Kidney epithelial cell (primary cell): ENCODE results near the gene LRP1. TPM values are rescaled to one million over a fixed set of nuclear protein-coding genes. Genes with fewer than 3 reads are reported as not detected.

Source experiments
- DNase-seq: peaks from one replicate; pipeline ENCODE4 v3.0.0-alpha.2; 2010; ENCODE audit warnings: low read depth
- H3K27me3 ChIP-seq: 2 replicates; pipeline ENCODE4 v1.6.0; 2011; ENCODE audit warnings: low read length; ENCODE audit not compliant: control insufficient read depth, insufficient read depth
- H3K36me3 ChIP-seq: 2 replicates; pipeline ENCODE4 v1.5.1; 2011; ENCODE audit warnings: low read length; ENCODE audit not compliant: control insufficient read depth, insufficient read depth
- H3K4me3 ChIP-seq: 2 replicates; pipeline ENCODE4 v1.5.1; 2011; ENCODE audit warnings: low read depth, mild to moderate bottlenecking, control low read depth, low read length
- CTCF ChIP-seq: IDR thresholded peaks from 2 replicates; pipeline ENCODE4 v1.5.1; 2011; ENCODE audit warnings: mild to moderate bottlenecking, moderate library complexity, low read length, control low read depth, inconsistent platforms; ENCODE audit not compliant: insufficient read depth, poor library complexity, severe bottlenecking
- total RNA-seq: library from RNA; depleted of rRNA; stranded (reverse); fragments of >200 nt; gene quantifications from 2 replicates; pipeline ENCODE4 v1.2.3, GENCODE V29; 2015

LRP1 gene
- total RNA-seq, 1 donor from 2014 or later: 40.2 TPM

- no peak for TF ChIP-seq CTCF
- Histone ChIP-seq H3K27me3 (peaks cover 96% of the 10 kb centered on the region), H3K4me3 (no peak overlapping the region), H3K36me3 (no peaks in the 10 kb centered on the region)
- no peak for DNase-seq
Observed at GRCh38 chr12:57219993-57220754, 91.9 kb downstream of the LRP1 start.

GRCh38 chr12:57220770-57221168 lies 92.5 kb downstream of the LRP1 start:
- DNase-seq: no peak
- no peaks in the 10 kb centered on the region for H3K36me3 ChIP-seq
- TF ChIP-seq CTCF: no peak
- no peak overlapping the region for H3K4me3 ChIP-seq
- H3K27me3 ChIP-seq: peaks cover 96% of the 10 kb centered on the region

GRCh38 chr12:57221169-57221917 lies 93.1 kb downstream of the LRP1 start:
- no peak for TF ChIP-seq CTCF

GRCh38 chr12:57222286-57223190 lies 94.3 kb downstream of the LRP1 start:
- DNase-seq: no peak
- no peak overlapping the region for H3K4me3 ChIP-seq
- peaks cover 96% of the 10 kb centered on the region for H3K27me3 ChIP-seq
- H3K36me3 ChIP-seq: no peaks in the 10 kb centered on the region
- no peak for TF ChIP-seq CTCF

More at GRCh38 chr12:57221169-57221917, 93.1 kb downstream of the LRP1 start:
- Histone ChIP-seq H3K27me3 (peaks cover 94% of the 10 kb centered on the region), H3K4me3 (no peak overlapping the region), H3K36me3 (no peaks in the 10 kb centered on the region)
- no peak for DNase-seq

GRCh38 chr12:57223191-57224165 lies 95.2 kb downstream of the LRP1 start:
- peaks cover 89% of the 10 kb centered on the region for H3K27me3 ChIP-seq
- no peak for DNase-seq
- H3K36me3 ChIP-seq: no peaks in the 10 kb centered on the region
- no peak overlapping the region for H3K4me3 ChIP-seq
- no peak for TF ChIP-seq CTCF
